ENCODE data around the gene DTX1.

DTX1 gene

GRCh38 chr12:113092607-113093408, 36.3 kb downstream of the DTX1 start:
- no peak for DNase-seq (ENCODE audit: low read depth, low spot score)

GRCh38 chr12:113093409-113094101, 37.0 kb downstream of the DTX1 start:
- DNase-seq (ENCODE audit: low read depth, low spot score) = no peak

More at GRCh38 chr12:113092607-113093408, 36.3 kb downstream of the DTX1 start:
- no peak overlapping the region for H3K27ac ChIP-seq

GRCh38 chr12:113094738-113095137, 38.2 kb downstream of the DTX1 start:
- no peak for DNase-seq (ENCODE audit: low read depth, low spot score)
- no peak overlapping the region for H3K27ac ChIP-seq

More at GRCh38 chr12:113093409-113094101, 37.0 kb downstream of the DTX1 start:
- no peak overlapping the region for H3K27ac ChIP-seq

- no peak for DNase-seq (ENCODE audit: low read depth, low spot score)
- no peak overlapping the region for H3K27ac ChIP-seq
These were observed 38.9 kb downstream of the DTX1 start for GRCh38 chr12:113095405-113095804.

GRCh38 chr12:113096675-113097461, 40.3 kb downstream of the DTX1 start:
- no peak overlapping the region for H3K27ac ChIP-seq

GRCh38 chr12:113097716-113098440, 41.3 kb downstream of the DTX1 start:
- H3K27ac ChIP-seq = no peak overlapping the region
- DNase-seq (ENCODE audit: low read depth, low spot score) = no peak

More at GRCh38 chr12:113096675-113097461, 40.3 kb downstream of the DTX1 start:
- DNase-seq (ENCODE audit: low read depth, low spot score) = no peak

GRCh38 chr12:113098441-113099028, 42.0 kb downstream of the DTX1 start:
- peak; percentile 96 for DNase-seq (ENCODE audit: low read depth, low spot score)
- peak overlapping the region; percentile 42 for H3K27ac ChIP-seq

- no peak overlapping the region for H3K27ac ChIP-seq
- DNase-seq (ENCODE audit: low read depth, low spot score) = no peak
These were observed 42.8 kb downstream of the DTX1 start for GRCh38 chr12:113099364-113099763.

- H3K27ac ChIP-seq = no peak overlapping the region
- DNase-seq (ENCODE audit: low read depth, low spot score) = no peak
These were observed 43.2 kb downstream of the DTX1 start for GRCh38 chr12:113099764-113100163.

GRCh38 chr12:113101751-113102150, 45.2 kb downstream of the DTX1 start:
- no peak overlapping the region for H3K27ac ChIP-seq
- no peak for DNase-seq (ENCODE audit: low read depth, low spot score)

- no peak overlapping the region for H3K27ac ChIP-seq
- DNase-seq (ENCODE audit: low read depth, low spot score) = no peak
These were observed 46.3 kb downstream of the DTX1 start for GRCh38 chr12:113102811-113103210.

GRCh38 chr12:113103756-113104450, 47.4 kb downstream of the DTX1 start:
- no peak overlapping the region for H3K27ac ChIP-seq
- no peak for DNase-seq (ENCODE audit: low read depth, low spot score)

- H3K27ac ChIP-seq = no peak overlapping the region
- no peak for DNase-seq (ENCODE audit: low read depth, low spot score)
These were observed 48.5 kb downstream of the DTX1 start for GRCh38 chr12:113104953-113105510.

GRCh38 chr12:113105606-113106271, 49.2 kb downstream of the DTX1 start:
- H3K27ac ChIP-seq = no peak overlapping the region
- DNase-seq (ENCODE audit: low read depth, low spot score) = no peak

- no peak overlapping the region for H3K27ac ChIP-seq
- no peak for DNase-seq (ENCODE audit: low read depth, low spot score)
These were observed 49.8 kb downstream of the DTX1 start for GRCh38 chr12:113106361-113106760.

- no peak for DNase-seq (ENCODE audit: low read depth, low spot score)
These were observed 51.8 kb downstream of the DTX1 start for GRCh38 chr12:113108308-113108707.

GRCh38 chr12:113109360-113109759, 52.8 kb downstream of the DTX1 start:
- DNase-seq (ENCODE audit: low read depth, low spot score) = no peak
- no peak overlapping the region for H3K27ac ChIP-seq

More at GRCh38 chr12:113108308-113108707, 51.8 kb downstream of the DTX1 start:
- H3K27ac ChIP-seq = no peak overlapping the region
